Activated CD4-positive, alpha-beta T cell treated with anti-CD3 and anti-CD28 coated beads, Interleukin-2, amount 10 ng/mL, durations not matched to agents 7 days and 5 days (primary cell): ENCODE data around the gene LYVE1. TPM values are rescaled to one million over a fixed set of nuclear protein-coding genes. Genes with fewer than 3 reads are reported as not detected.
A peak's percentile ranks its signal among the peaks of the same experiment; 100 is the strongest.

ENCODE experiments used
- CTCF ChIA-PET: fragments of 350-600 bp; sonication (Branson Sonifier 250); formaldehyde crosslinking; loops from one replicate; lab custom pipeline; 2021; ENCODE audit warnings: antibody characterized with exemption; lab: Charles Lee
- POLR2A ChIA-PET: fragments of 350-600 bp; sonication (Branson Sonifier 250); formaldehyde crosslinking; loops from one replicate; lab custom pipeline; 2021; ENCODE audit warnings: antibody characterized with exemption; lab: Charles Lee
- DNase-seq: peaks from one replicate; pipeline ENCODE4 v3.0.0-alpha.2; 2020
- H3K27ac Mint-ChIP-seq: one replicate; pipeline ENCODE4 v1.8.0; 2021; ENCODE audit warnings: mild to moderate bottlenecking, moderate library complexity, mixed read lengths
- H3K27me3 Mint-ChIP-seq: one replicate; pipeline ENCODE4 v1.8.0; 2021; ENCODE audit warnings: mixed read lengths
- H3K36me3 Mint-ChIP-seq: one replicate; pipeline ENCODE4 v1.8.0; 2021; ENCODE audit warnings: low read depth, mixed read lengths
- H3K4me1 Mint-ChIP-seq: one replicate; pipeline ENCODE4 v1.8.0; 2021; ENCODE audit warnings: mixed read lengths
- H3K4me3 Mint-ChIP-seq: one replicate; pipeline ENCODE4 v1.8.0; 2021; ENCODE audit warnings: mild to moderate bottlenecking, moderate library complexity, mixed read lengths
- H3K9me3 Mint-ChIP-seq: one replicate; pipeline ENCODE4 v1.8.0; 2021; ENCODE audit warnings: mixed read lengths
- total RNA-seq, 2 experiments: library from RNA; stranded (reverse); gene quantifications; one replicate each; pipeline ENCODE4 v1.2.3, GENCODE V29; 2021

LYVE1 gene
- total RNA-seq, 2 experiments from 2014 or later = not detected

GRCh38 chr11:10544491-10545465, 23.7 kb downstream of the LYVE1 start:
- CTCF ChIA-PET = interaction anchor here (0.6 to 1.2 kb wide), 4 partner anchors 10 to 109 kb away, joined by 3 to 4 read pairs (median 3); no protein-coding TSS in a partner anchor
- H3K4me1 Mint-ChIP-seq = peaks cover 11% of the 10 kb centered on the region
- H3K27ac Mint-ChIP-seq = no peak overlapping the region
- no peak for DNase-seq
- H3K27me3 Mint-ChIP-seq = peaks cover 11% of the 10 kb centered on the region
- no peak overlapping the region for H3K4me3 Mint-ChIP-seq
- H3K9me3 Mint-ChIP-seq = no peaks in the 10 kb centered on the region
- POLR2A ChIA-PET = interaction anchor here (0.6 kb wide), 1 partner anchor 167 kb away, joined by 3 read pairs; no protein-coding TSS in a partner anchor
- H3K36me3 Mint-ChIP-seq = no peaks in the 10 kb centered on the region

GRCh38 chr11:10543782-10544181, 24.7 kb downstream of the LYVE1 start:
- POLR2A ChIA-PET = interaction anchor here (0.6 kb wide), 1 partner anchor 168 kb away, joined by 3 read pairs; no protein-coding TSS in a partner anchor
- Mint-ChIP-seq H3K36me3 (no peaks in the 10 kb centered on the region), H3K27me3 (peaks cover 8% of the 10 kb centered on the region), H3K4me1 (peaks cover 14% of the 10 kb centered on the region), H3K9me3 (no peaks in the 10 kb centered on the region), H3K27ac (no peak overlapping the region), H3K4me3 (no peak overlapping the region)
- CTCF ChIA-PET = interaction anchor here (0.6 to 1.2 kb wide), 3 partner anchors 9 to 110 kb away, joined by 3 to 4 read pairs (median 3); no protein-coding TSS in a partner anchor
- no peak for DNase-seq

GRCh38 chr11:10542776-10543175, 25.7 kb downstream of the LYVE1 start:
- Mint-ChIP-seq H3K4me1 (peaks cover 14% of the 10 kb centered on the region), H3K36me3 (no peaks in the 10 kb centered on the region), H3K27ac (no peak overlapping the region), H3K4me3 (no peak overlapping the region), H3K27me3 (peaks cover 7% of the 10 kb centered on the region), H3K9me3 (no peaks in the 10 kb centered on the region)
- no peak for DNase-seq
- ChIA-PET POLR2A (no interaction called here), CTCF (interaction anchor here (0.6 to 2.0 kb wide), 2 partner anchors 56 to 214 kb away, joined by 3 to 6 read pairs; no protein-coding TSS in a partner anchor)

GRCh38 chr11:10541561-10541930, 26.9 kb downstream of the LYVE1 start:
- peaks cover 4% of the 10 kb centered on the region for H3K27me3 Mint-ChIP-seq

GRCh38 chr11:10540915-10541560, 27.4 kb downstream of the LYVE1 start, which contains the start of gene RNF141:
TSS of gene RNF141 (minus strand) at chr11:10541187. CDS start at chr11:10534158, 7,029 bp downstream.
- H3K36me3 Mint-ChIP-seq = no peaks in the 10 kb centered on the region
- DNase-seq = peak; percentile 94
- H3K27me3 Mint-ChIP-seq = no peaks in the 10 kb centered on the region
- H3K4me3 Mint-ChIP-seq = peak within 1 kb of the TSS; percentile 89
- H3K9me3 Mint-ChIP-seq = no peaks in the 10 kb centered on the region
- peak within 1 kb of the TSS; percentile 86 for H3K27ac Mint-ChIP-seq
- peaks cover 20% of the 10 kb centered on the region for H3K4me1 Mint-ChIP-seq
- ChIA-PET POLR2A (no interaction called here), CTCF (interaction anchor here (0.5 to 2.9 kb wide), 51 partner anchors 9 to 276 kb away, joined by 3 to 18 read pairs (median 4); no protein-coding TSS in a partner anchor)

More at GRCh38 chr11:10541561-10541930, 26.9 kb downstream of the LYVE1 start:
- CTCF ChIA-PET = interaction anchor here (0.6 to 2.9 kb wide), 31 partner anchors 8 to 1590 kb away, joined by 3 to 18 read pairs (median 5); no protein-coding TSS in a partner anchor
- peak overlapping the region; percentile 89 for H3K4me3 Mint-ChIP-seq
- H3K9me3 Mint-ChIP-seq = no peaks in the 10 kb centered on the region
- H3K4me1 Mint-ChIP-seq = peaks cover 16% of the 10 kb centered on the region
- POLR2A ChIA-PET = no interaction called here
- peak overlapping the region; percentile 80 for H3K27ac Mint-ChIP-seq
- no peaks in the 10 kb centered on the region for H3K36me3 Mint-ChIP-seq
- DNase-seq = no peak

- Mint-ChIP-seq H3K9me3 (no peaks in the 10 kb centered on the region), H3K36me3 (no peaks in the 10 kb centered on the region), H3K4me1 (peaks cover 24% of the 10 kb centered on the region), H3K27me3 (no peaks in the 10 kb centered on the region), H3K4me3 (peak overlapping the region; percentile 89), H3K27ac (peak overlapping the region; percentile 86)
- ChIA-PET CTCF (interaction anchor here (0.5 to 2.9 kb wide), 49 partner anchors 9 to 275 kb away, joined by 3 to 18 read pairs (median 4); no protein-coding TSS in a partner anchor), POLR2A (no interaction called here)
- no peak for DNase-seq
Observed at GRCh38 chr11:10540546-10540914, 27.9 kb downstream of the LYVE1 start.

- ChIA-PET CTCF (interaction anchor here (0.6 to 2.9 kb wide), 5 partner anchors 9 to 116 kb away, joined by 4 to 18 read pairs (median 6); no protein-coding TSS in a partner anchor), POLR2A (no interaction called here)
- no peak for DNase-seq
- H3K4me1 Mint-ChIP-seq = peaks cover 24% of the 10 kb centered on the region
- no peaks in the 10 kb centered on the region for H3K36me3 Mint-ChIP-seq
- H3K4me3 Mint-ChIP-seq = peak overlapping the region; percentile 89
- H3K27me3 Mint-ChIP-seq = no peaks in the 10 kb centered on the region
- no peaks in the 10 kb centered on the region for H3K9me3 Mint-ChIP-seq
- H3K27ac Mint-ChIP-seq = no peak overlapping the region
Observed at GRCh38 chr11:10539339-10539738, 29.1 kb downstream of the LYVE1 start.

- CTCF ChIA-PET = interaction anchor here (0.6 kb wide), 1 partner anchor 87 kb away, joined by 4 read pairs; no protein-coding TSS in a partner anchor
- Mint-ChIP-seq H3K27ac (no peak overlapping the region), H3K36me3 (no peaks in the 10 kb centered on the region), H3K27me3 (no peaks in the 10 kb centered on the region), H3K9me3 (no peaks in the 10 kb centered on the region), H3K4me1 (peaks cover 24% of the 10 kb centered on the region), H3K4me3 (no peak overlapping the region)
- no peak for DNase-seq
- POLR2A ChIA-PET = no interaction called here
Observed at GRCh38 chr11:10538924-10539323, 29.5 kb downstream of the LYVE1 start.

- no peaks in the 10 kb centered on the region for H3K9me3 Mint-ChIP-seq
- no peak for DNase-seq
- no peaks in the 10 kb centered on the region for H3K36me3 Mint-ChIP-seq
- H3K27me3 Mint-ChIP-seq = no peaks in the 10 kb centered on the region
- H3K27ac Mint-ChIP-seq = no peak overlapping the region
- peaks cover 24% of the 10 kb centered on the region for H3K4me1 Mint-ChIP-seq
- no peak overlapping the region for H3K4me3 Mint-ChIP-seq
- ChIA-PET CTCF (no interaction called here), POLR2A (no interaction called here)
Observed at GRCh38 chr11:10537600-10537999, 30.9 kb downstream of the LYVE1 start.

- H3K27ac Mint-ChIP-seq = no peak overlapping the region
- no peak for DNase-seq
- ChIA-PET POLR2A (interaction anchor here (0.6 kb wide), 1 partner anchor 16 kb away, joined by 4 read pairs; no protein-coding TSS in a partner anchor), CTCF (interaction anchor here (1.1 to 1.3 kb wide), 2 partner anchors 10 to 138 kb away, joined by 3 to 4 read pairs; no protein-coding TSS in a partner anchor)
- H3K4me3 Mint-ChIP-seq = no peak overlapping the region
- peaks cover 10% of the 10 kb centered on the region for H3K4me1 Mint-ChIP-seq
- peaks cover 7% of the 10 kb centered on the region for H3K36me3 Mint-ChIP-seq
- no peaks in the 10 kb centered on the region for H3K9me3 Mint-ChIP-seq
- no peaks in the 10 kb centered on the region for H3K27me3 Mint-ChIP-seq
Observed at GRCh38 chr11:10534316-10534715, 34.1 kb downstream of the LYVE1 start.

- H3K27ac Mint-ChIP-seq = no peak overlapping the region
- POLR2A ChIA-PET = no interaction called here
- H3K36me3 Mint-ChIP-seq = peaks cover 13% of the 10 kb centered on the region
- no peaks in the 10 kb centered on the region for H3K9me3 Mint-ChIP-seq
- DNase-seq = no peak
- H3K4me3 Mint-ChIP-seq = no peak overlapping the region
- CTCF ChIA-PET = no interaction called here
- no peaks in the 10 kb centered on the region for H3K27me3 Mint-ChIP-seq
- H3K4me1 Mint-ChIP-seq = peaks cover 10% of the 10 kb centered on the region
Observed at GRCh38 chr11:10533323-10533722, 35.1 kb downstream of the LYVE1 start.

GRCh38 chr11:10532526-10532925, 35.9 kb downstream of the LYVE1 start:
- POLR2A ChIA-PET = no interaction called here
- H3K27ac Mint-ChIP-seq = no peak overlapping the region
- H3K4me3 Mint-ChIP-seq = no peak overlapping the region
- H3K4me1 Mint-ChIP-seq = peaks cover 12% of the 10 kb centered on the region
- DNase-seq = no peak
- H3K9me3 Mint-ChIP-seq = no peaks in the 10 kb centered on the region
- no peaks in the 10 kb centered on the region for H3K27me3 Mint-ChIP-seq
- H3K36me3 Mint-ChIP-seq = peaks cover 14% of the 10 kb centered on the region
- CTCF ChIA-PET = interaction anchor here (0.6 to 1.4 kb wide), 3 partner anchors 12 to 121 kb away, joined by 3 read pairs; no protein-coding TSS in a partner anchor
